ENCODE results near the gene IPPK. TPM values are rescaled to one million over a fixed set of nuclear protein-coding genes. Genes with fewer than 3 reads are reported as not detected.

Gene IPPK
- total RNA-seq, 1 experiment from 2014 or later, result 15.4 TPM

DNA sequence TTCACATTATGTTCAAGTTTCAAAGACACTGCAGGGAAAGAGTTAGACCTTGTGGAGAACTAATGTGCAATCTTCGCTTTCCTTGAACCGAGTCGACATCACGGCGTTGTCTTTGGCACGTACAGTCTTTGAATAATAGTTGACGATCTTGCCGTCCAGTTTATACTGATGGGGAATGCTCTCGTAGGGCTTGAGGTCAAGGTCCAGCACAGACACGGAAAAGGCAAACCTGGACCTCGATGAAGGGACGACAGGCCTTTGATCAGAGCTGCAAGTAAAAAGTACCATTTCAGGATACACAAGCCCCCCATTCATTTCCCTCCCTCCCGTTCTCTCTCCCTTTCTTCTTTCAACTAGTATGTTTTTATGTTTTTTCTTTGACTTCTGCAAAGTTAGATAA lies 54.1 kb downstream of the IPPK start:
- ChIA-PET CTCF (no interaction called here), POLR2A (no interaction called here), RAD21 (ENCODE audit: low non-redundant PET in 1 of 2, low total read pairs in 2 of 2, uncharacterized antibody in 2 of 2, unreplicated experiment in 2 of 2) (no interaction called here)
- H3K79me2 ChIP-seq (ENCODE audit: insufficient read depth, low read length), result no peaks in the 10 kb centered on the region
- no peak overlapping the region for H3K9ac ChIP-seq (ENCODE audit: low read length)
- ATAC-seq, result no peak
- no peak overlapping the region for H3K27ac ChIP-seq (ENCODE audit: low read depth, low read length)
- H3K4me3 ChIP-seq (replicated peaks in 1 of 2; ENCODE audit: low read depth in 1 of 2, low read length in 2 of 2), result no peak overlapping the region
- intact Hi-C loops (cut with micrococcal nuclease), result no loop called here
- no peaks in the 10 kb centered on the region for H3K9me3 ChIP-seq (ENCODE audit: control insufficient read depth in 1 of 2, insufficient read depth in 1 of 2, low read depth in 1 of 2, low read length in 2 of 2)
- H3K36me3 ChIP-seq (ENCODE audit: control insufficient read depth in 1 of 2, insufficient read depth in 2 of 2, low read length in 2 of 2), result peaks cover 5 to 11% of the 10 kb centered on the region in 2 experiments; a peak in 3 of 4 replicates
- H2AFZ ChIP-seq (ENCODE audit: low read depth, low read length, poor library complexity, severe bottlenecking), result no peak overlapping the region
- no peak for DNase-seq (ENCODE audit: low read depth, low spot score)
- no peaks in the 10 kb centered on the region for H3K4me1 ChIP-seq (ENCODE audit: control insufficient read depth in 1 of 2, insufficient read depth in 2 of 2, low read length in 2 of 2)
- no peaks in the 10 kb centered on the region for H3K9me2 ChIP-seq (ENCODE audit: insufficient read depth)
- TF ChIP-seq SRF (IDR thresholded peaks at IDR 0.05; ENCODE audit: low read depth), result no peak
- TF ChIP-seq EZH2phosphoT487 (IDR thresholded peaks at IDR 0.05; ENCODE audit: borderline replicate concordance), result no peak
- TF ChIP-seq, protein P1, sequence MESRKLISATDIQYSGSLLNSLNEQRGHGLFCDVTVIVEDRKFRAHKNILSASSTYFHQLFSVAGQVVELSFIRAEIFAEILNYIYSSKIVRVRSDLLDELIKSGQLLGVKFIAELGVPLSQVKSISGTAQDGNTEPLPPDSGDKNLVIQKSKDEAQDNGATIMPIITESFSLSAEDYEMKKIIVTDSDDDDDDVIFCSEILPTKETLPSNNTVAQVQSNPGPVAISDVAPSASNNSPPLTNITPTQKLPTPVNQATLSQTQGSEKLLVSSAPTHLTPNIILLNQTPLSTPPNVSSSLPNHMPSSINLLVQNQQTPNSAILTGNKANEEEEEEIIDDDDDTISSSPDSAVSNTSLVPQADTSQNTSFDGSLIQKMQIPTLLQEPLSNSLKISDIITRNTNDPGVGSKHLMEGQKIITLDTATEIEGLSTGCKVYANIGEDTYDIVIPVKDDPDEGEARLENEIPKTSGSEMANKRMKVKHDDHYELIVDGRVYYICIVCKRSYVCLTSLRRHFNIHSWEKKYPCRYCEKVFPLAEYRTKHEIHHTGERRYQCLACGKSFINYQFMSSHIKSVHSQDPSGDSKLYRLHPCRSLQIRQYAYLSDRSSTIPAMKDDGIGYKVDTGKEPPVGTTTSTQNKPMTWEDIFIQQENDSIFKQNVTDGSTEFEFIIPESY (IDR thresholded peaks at IDR 0.05; ENCODE audit: extremely low read depth, insufficient replicate concordance, low read length), result no peak
- TF ChIP-seq EZH2 (IDR thresholded peaks at IDR 0.05), result no peak
- TF ChIP-seq, protein P2, sequence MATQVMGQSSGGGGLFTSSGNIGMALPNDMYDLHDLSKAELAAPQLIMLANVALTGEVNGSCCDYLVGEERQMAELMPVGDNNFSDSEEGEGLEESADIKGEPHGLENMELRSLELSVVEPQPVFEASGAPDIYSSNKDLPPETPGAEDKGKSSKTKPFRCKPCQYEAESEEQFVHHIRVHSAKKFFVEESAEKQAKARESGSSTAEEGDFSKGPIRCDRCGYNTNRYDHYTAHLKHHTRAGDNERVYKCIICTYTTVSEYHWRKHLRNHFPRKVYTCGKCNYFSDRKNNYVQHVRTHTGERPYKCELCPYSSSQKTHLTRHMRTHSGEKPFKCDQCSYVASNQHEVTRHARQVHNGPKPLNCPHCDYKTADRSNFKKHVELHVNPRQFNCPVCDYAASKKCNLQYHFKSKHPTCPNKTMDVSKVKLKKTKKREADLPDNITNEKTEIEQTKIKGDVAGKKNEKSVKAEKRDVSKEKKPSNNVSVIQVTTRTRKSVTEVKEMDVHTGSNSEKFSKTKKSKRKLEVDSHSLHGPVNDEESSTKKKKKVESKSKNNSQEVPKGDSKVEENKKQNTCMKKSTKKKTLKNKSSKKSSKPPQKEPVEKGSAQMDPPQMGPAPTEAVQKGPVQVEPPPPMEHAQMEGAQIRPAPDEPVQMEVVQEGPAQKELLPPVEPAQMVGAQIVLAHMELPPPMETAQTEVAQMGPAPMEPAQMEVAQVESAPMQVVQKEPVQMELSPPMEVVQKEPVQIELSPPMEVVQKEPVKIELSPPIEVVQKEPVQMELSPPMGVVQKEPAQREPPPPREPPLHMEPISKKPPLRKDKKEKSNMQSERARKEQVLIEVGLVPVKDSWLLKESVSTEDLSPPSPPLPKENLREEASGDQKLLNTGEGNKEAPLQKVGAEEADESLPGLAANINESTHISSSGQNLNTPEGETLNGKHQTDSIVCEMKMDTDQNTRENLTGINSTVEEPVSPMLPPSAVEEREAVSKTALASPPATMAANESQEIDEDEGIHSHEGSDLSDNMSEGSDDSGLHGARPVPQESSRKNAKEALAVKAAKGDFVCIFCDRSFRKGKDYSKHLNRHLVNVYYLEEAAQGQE (IDR thresholded peaks at IDR 0.05; ENCODE audit: low read depth), result no peak
- TF ChIP-seq RAD21 (IDR thresholded peaks at IDR 0.05; ENCODE audit: low read depth), result no peak
- TF ChIP-seq EGR1 (IDR thresholded peaks at IDR 0.05; ENCODE audit: low read depth), result no peak
- TF ChIP-seq, protein P3, sequence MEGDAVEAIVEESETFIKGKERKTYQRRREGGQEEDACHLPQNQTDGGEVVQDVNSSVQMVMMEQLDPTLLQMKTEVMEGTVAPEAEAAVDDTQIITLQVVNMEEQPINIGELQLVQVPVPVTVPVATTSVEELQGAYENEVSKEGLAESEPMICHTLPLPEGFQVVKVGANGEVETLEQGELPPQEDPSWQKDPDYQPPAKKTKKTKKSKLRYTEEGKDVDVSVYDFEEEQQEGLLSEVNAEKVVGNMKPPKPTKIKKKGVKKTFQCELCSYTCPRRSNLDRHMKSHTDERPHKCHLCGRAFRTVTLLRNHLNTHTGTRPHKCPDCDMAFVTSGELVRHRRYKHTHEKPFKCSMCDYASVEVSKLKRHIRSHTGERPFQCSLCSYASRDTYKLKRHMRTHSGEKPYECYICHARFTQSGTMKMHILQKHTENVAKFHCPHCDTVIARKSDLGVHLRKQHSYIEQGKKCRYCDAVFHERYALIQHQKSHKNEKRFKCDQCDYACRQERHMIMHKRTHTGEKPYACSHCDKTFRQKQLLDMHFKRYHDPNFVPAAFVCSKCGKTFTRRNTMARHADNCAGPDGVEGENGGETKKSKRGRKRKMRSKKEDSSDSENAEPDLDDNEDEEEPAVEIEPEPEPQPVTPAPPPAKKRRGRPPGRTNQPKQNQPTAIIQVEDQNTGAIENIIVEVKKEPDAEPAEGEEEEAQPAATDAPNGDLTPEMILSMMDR (IDR thresholded peaks at IDR 0.05 in 2 of 3, conservative IDR thresholded peaks at IDR 0.05 in 1 of 3; ENCODE audit: borderline replicate concordance in 1 of 3, insufficient read depth in 1 of 3, low read depth in 2 of 3, low read length in 2 of 3), result no peak
- no peak for TF ChIP-seq JUND (IDR thresholded peaks at IDR 0.05)
- no peak for TF ChIP-seq ZFX (IDR thresholded peaks at IDR 0.05)
- TF ChIP-seq CBX3 (IDR thresholded peaks at IDR 0.05; ENCODE audit: low read depth), result no peak
- TF ChIP-seq SIN3A (IDR thresholded peaks at IDR 0.05; ENCODE audit: low read depth), result no peak
- no peak for TF ChIP-seq ZNF274 (IDR thresholded peaks at IDR 0.05; ENCODE audit: low read depth, low read length)
- TF ChIP-seq, protein P4, sequence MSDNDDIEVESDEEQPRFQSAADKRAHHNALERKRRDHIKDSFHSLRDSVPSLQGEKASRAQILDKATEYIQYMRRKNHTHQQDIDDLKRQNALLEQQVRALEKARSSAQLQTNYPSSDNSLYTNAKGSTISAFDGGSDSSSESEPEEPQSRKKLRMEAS (IDR thresholded peaks at IDR 0.05), result no peak
- no peak for TF ChIP-seq FOSL1 (IDR thresholded peaks at IDR 0.05; ENCODE audit: low read depth)
- no peaks in the 10 kb centered on the region for H3K27me3 ChIP-seq (ENCODE audit: insufficient read depth, low read length)
- no TSS peak for BruUV-seq (replicated peaks)
- no peaks in the 10 kb centered on the region for H4K20me1 ChIP-seq (ENCODE audit: insufficient read depth)
- H3K4me2 ChIP-seq (ENCODE audit: low read length), result no peak overlapping the region

Measured in HCT116 (cell line).